Activated CD4-positive, alpha-beta T cell treated with anti-CD3 and anti-CD28 coated beads for 36 hours (primary cell): Measurements from ENCODE around the gene DPH3. TPM values are rescaled to one million over a fixed set of nuclear protein-coding genes. Genes with fewer than 3 reads are reported as not detected.

Experiments
- ATAC-seq: fragments of 200-7000 bp; cut with Tn5 transposase; one replicate; pipeline ENCODE4 v1.10.0; 2021; ENCODE audit warnings: mild to moderate bottlenecking, moderate library complexity
- CTCF ChIA-PET: fragments of 350-600 bp; sonication (Branson Sonifier 250); formaldehyde crosslinking; loops from one replicate; lab custom pipeline; 2021; ENCODE audit warnings: antibody characterized with exemption; lab: Charles Lee
- POLR2A ChIA-PET: fragments of 350-600 bp; sonication (Branson Sonifier 250); formaldehyde crosslinking; loops from one replicate; lab custom pipeline; 2021; ENCODE audit warnings: antibody characterized with exemption, inconsistent platforms; lab: Charles Lee
- DNase-seq: peaks from one replicate; pipeline ENCODE4 v3.0.0-alpha.2; 2020
- H3K27ac Mint-ChIP-seq: one replicate; pipeline ENCODE4 v1.8.0; 2021; ENCODE audit warnings: mixed read lengths
- H3K27me3 Mint-ChIP-seq: one replicate; pipeline ENCODE4 v1.8.0; 2021; ENCODE audit warnings: mixed read lengths
- H3K36me3 Mint-ChIP-seq: one replicate; pipeline ENCODE4 v1.8.0; 2021; ENCODE audit warnings: low read depth, mixed read lengths
- H3K4me1 Mint-ChIP-seq: one replicate; pipeline ENCODE4 v1.8.0; 2021; ENCODE audit warnings: mixed read lengths
- H3K4me3 Mint-ChIP-seq: one replicate; pipeline ENCODE4 v1.8.0; 2021; ENCODE audit warnings: mild to moderate bottlenecking, moderate library complexity, mixed read lengths
- H3K9me3 Mint-ChIP-seq: one replicate; pipeline ENCODE4 v1.8.0; 2021; ENCODE audit warnings: low read depth, mixed read lengths
- intact Hi-C, 2 experiments: fragments of 100-400 bp; cut with DNase I in 1 of 2; cut with micrococcal nuclease in 1 of 2; formaldehyde crosslinking; loops; one replicate each; pipeline versions ENCODE4 v1.14.2 to v1.15.1; 2022 to 2024; cut with DNase I, micrococcal nuclease
- total RNA-seq, 2 experiments: library from RNA; stranded (reverse); gene quantifications; one replicate each; pipeline ENCODE4 v1.2.3, GENCODE V29; 2021

Gene DPH3
- total RNA-seq, 2 experiments from 2014 or later = 13.0 to 17.8 TPM

DNA sequence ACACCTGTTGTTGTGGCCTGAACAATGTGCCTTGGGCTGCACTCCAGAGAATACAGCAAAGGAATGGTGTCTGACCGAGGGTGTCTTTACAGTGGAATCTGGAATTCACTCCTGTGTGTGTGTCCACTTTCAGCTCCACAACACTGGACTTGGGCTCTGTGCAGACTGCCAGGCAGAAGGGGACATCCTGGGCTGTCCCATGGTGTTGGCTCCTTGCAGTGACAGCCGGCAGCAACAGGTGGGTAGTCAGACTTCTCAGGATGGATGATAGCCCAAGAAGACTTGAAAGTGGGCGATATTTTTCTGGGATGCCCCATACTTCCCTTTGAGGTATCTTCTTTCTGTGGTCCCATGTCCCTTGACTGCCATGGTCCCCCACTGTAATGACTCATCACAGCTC lies 45.0 kb downstream of the DPH3 start:
- no peak for ATAC-seq
- intact Hi-C loops = no loop called here
- DNase-seq = no peak
- H3K9me3 Mint-ChIP-seq = no peaks in the 10 kb centered on the region
- H3K4me3 Mint-ChIP-seq = no peak overlapping the region
- CTCF ChIA-PET = interaction anchor here (0.8 kb wide), 1 partner anchor 116 kb away, joined by 3 read pairs; no protein-coding TSS in a partner anchor
- no peaks in the 10 kb centered on the region for H3K27me3 Mint-ChIP-seq
- POLR2A ChIA-PET = no interaction called here
- H3K36me3 Mint-ChIP-seq = no peaks in the 10 kb centered on the region
- no peaks in the 10 kb centered on the region for H3K4me1 Mint-ChIP-seq
- no peak overlapping the region for H3K27ac Mint-ChIP-seq

DNA sequence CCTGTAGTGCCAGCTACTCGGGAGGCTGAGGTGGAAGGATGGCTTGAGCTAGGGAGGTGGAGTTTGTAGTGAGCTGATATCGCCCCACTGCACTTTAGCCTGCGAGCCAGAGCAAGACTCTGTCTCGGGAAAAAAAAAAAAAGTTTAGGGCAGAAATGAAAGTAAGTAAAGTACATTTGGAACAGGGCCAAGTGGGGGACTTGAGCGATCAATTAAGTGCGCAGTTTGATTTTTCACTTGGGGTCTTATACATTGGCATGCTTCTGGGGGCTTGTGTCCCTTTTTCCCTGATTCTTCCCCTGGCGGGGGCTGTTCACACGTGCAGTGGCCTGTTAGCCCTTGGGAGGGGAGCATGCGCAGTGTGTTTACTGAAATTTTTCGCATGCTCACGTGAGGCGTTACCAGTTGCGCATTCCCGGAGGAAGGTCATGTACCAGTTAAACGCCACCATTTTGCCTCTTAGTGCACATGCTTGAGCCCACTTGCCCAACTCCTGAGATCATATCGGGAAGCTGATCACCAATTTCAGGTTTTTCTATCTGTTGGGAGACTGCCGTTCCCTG lies 48.3 kb downstream of the DPH3 start:
- Mint-ChIP-seq H3K27me3 (no peaks in the 10 kb centered on the region), H3K4me1 (no peaks in the 10 kb centered on the region)

GRCh38 chr3:16214366-16214765 lies 50.4 kb downstream of the DPH3 start:
- CTCF ChIA-PET = no interaction called here
- intact Hi-C loops = no loop called here
- H3K36me3 Mint-ChIP-seq = no peaks in the 10 kb centered on the region
- no peak for DNase-seq
- no peak for ATAC-seq
- H3K4me3 Mint-ChIP-seq = no peak overlapping the region
- POLR2A ChIA-PET = no interaction called here
- H3K27ac Mint-ChIP-seq = no peak overlapping the region
- no peaks in the 10 kb centered on the region for H3K4me1 Mint-ChIP-seq
- no peaks in the 10 kb centered on the region for H3K9me3 Mint-ChIP-seq
- no peaks in the 10 kb centered on the region for H3K27me3 Mint-ChIP-seq

More for the DNA sequence above, 48.3 kb downstream of the DPH3 start:
- H3K9me3 Mint-ChIP-seq = no peaks in the 10 kb centered on the region
- no peak overlapping the region for H3K4me3 Mint-ChIP-seq
- H3K36me3 Mint-ChIP-seq = no peaks in the 10 kb centered on the region
- ATAC-seq = no peak
- no peak for DNase-seq
- CTCF ChIA-PET = interaction anchor here (1.0 kb wide), 1 partner anchor 37 kb away, joined by 3 read pairs; no protein-coding TSS in a partner anchor
- intact Hi-C loops = no loop called here
- POLR2A ChIA-PET = no interaction called here
- H3K27ac Mint-ChIP-seq = no peak overlapping the region

DNA sequence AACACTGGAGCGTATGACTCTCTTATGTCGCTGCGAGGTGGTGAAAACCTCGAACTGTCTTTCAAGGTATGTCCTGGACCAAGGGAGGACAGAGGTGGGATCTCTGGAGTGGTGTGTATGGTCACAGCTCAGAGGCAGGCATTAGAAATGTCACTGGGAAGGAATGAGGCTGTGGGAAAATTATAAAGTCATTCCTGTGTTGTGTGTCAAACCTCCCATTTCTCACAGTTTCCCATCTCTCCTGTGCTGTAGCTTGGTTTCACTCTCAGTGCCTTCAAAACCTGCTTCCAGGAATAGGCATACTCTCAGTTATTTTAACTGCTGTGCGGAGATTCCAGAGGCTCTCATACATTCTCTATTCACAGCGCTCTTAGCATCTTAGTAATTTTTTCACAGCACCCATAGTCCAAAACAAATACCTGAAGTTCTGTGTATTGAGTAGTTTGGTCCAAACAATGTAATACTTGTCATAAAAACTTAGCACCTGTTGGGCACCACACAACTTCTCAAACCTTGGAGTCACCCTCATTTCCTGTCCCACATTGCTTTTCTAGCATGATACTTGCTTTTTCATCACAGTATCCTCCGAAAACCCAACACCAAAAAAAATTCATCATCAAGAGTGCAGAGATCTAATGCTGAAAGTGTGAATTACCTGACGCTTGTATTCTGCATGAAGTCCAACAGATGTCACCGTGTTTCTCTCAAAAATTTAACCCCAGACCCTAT lies 53.4 kb downstream of the DPH3 start:
- CTCF ChIA-PET = interaction anchor here (0.5 to 0.7 kb wide), 3 partner anchors 36 to 163 kb away, joined by 3 to 4 read pairs (median 3); no protein-coding TSS in a partner anchor
- H3K36me3 Mint-ChIP-seq = no peaks in the 10 kb centered on the region
- intact Hi-C loops = no loop called here
- DNase-seq (no peak), ATAC-seq (no peak)
- no peaks in the 10 kb centered on the region for H3K4me1 Mint-ChIP-seq
- no peak overlapping the region for H3K27ac Mint-ChIP-seq
- H3K27me3 Mint-ChIP-seq = no peaks in the 10 kb centered on the region
- no peak overlapping the region for H3K4me3 Mint-ChIP-seq
- H3K9me3 Mint-ChIP-seq = no peaks in the 10 kb centered on the region
- POLR2A ChIA-PET = no interaction called here

Other genes with a start within 250 kb of the DPH3 start
- gene GALNT15, start 90.3 kb downstream of the DPH3 start, total RNA-seq = not detected
- 10 to 100 TPM; 27.7 to 34.6 TPM for gene OXNAD1, start 269 bp upstream of the DPH3 start, total RNA-seq
- gene RFTN1, start 248.8 kb upstream of the DPH3 start, total RNA-seq = 100 to 1,000 TPM; 101 to 113 TPM